ENCODE measurements around the gene UBALD1.
"Not testable (repeated sequence)": the region's sequence is repeated elsewhere in the genome, so short reads cannot be mapped to it uniquely, and the experiment has no call there.

The UBALD1 gene

GRCh38 chr16:4654011-4654963, 39.6 kb upstream of the UBALD1 start:
- no peaks in the 10 kb centered on the region for H3K27me3 ChIP-seq (ENCODE audit: control insufficient read depth, insufficient read depth, low read length)
- H3K4me3 ChIP-seq (ENCODE audit: low read length): no peak overlapping the region
- H3K27ac ChIP-seq (ENCODE audit: low read depth, low read length): no peak overlapping the region
- H3K4me1 ChIP-seq (ENCODE audit: control insufficient read depth, insufficient read depth, low read length): no peaks in the 10 kb centered on the region
- H3K36me3 ChIP-seq (ENCODE audit: control insufficient read depth, insufficient read depth, low read length): peaks cover 33% of the 10 kb centered on the region
- no peak overlapping the region for H3K9ac ChIP-seq (ENCODE audit: low read length)

- Histone ChIP-seq H3K4me1 (ENCODE audit: control insufficient read depth, insufficient read depth, low read length) (no peaks in the 10 kb centered on the region), H3K27me3 (ENCODE audit: control insufficient read depth, insufficient read depth, low read length) (no peaks in the 10 kb centered on the region), H3K4me3 (ENCODE audit: low read length) (no peak overlapping the region), H3K36me3 (ENCODE audit: control insufficient read depth, insufficient read depth, low read length) (peaks cover 33% of the 10 kb centered on the region), H3K9ac (ENCODE audit: low read length) (no peak overlapping the region), H3K27ac (ENCODE audit: low read depth, low read length) (no peak overlapping the region)
These were observed 37.9 kb upstream of the UBALD1 start for GRCh38 chr16:4652561-4652960.

- peaks cover 28% of the 10 kb centered on the region for H3K36me3 ChIP-seq (ENCODE audit: control insufficient read depth, insufficient read depth, low read length)
- no peaks in the 10 kb centered on the region for H3K27me3 ChIP-seq (ENCODE audit: control insufficient read depth, insufficient read depth, low read length)
- H3K27ac ChIP-seq (ENCODE audit: low read depth, low read length): no peak overlapping the region
- H3K9ac ChIP-seq (ENCODE audit: low read length): no peak overlapping the region
- no peaks in the 10 kb centered on the region for H3K4me1 ChIP-seq (ENCODE audit: control insufficient read depth, insufficient read depth, low read length)
- no peak overlapping the region for H3K4me3 ChIP-seq (ENCODE audit: low read length)
These were observed 37.1 kb upstream of the UBALD1 start for GRCh38 chr16:4651827-4652226.

GRCh38 chr16:4650443-4651074, 35.9 kb upstream of the UBALD1 start:
- not testable (repeated sequence) for H3K27ac ChIP-seq (ENCODE audit: low read depth, low read length); H3K9ac ChIP-seq (ENCODE audit: low read length); H3K27me3 ChIP-seq (ENCODE audit: control insufficient read depth, insufficient read depth, low read length); H3K4me3 ChIP-seq (ENCODE audit: low read length); H3K4me1 ChIP-seq (ENCODE audit: control insufficient read depth, insufficient read depth, low read length)
- H3K36me3 ChIP-seq (ENCODE audit: control insufficient read depth, insufficient read depth, low read length): peaks cover 20% of the 10 kb centered on the region

GRCh38 chr16:4649744-4650442, 35.2 kb upstream of the UBALD1 start:
- Histone ChIP-seq H3K27me3 (ENCODE audit: control insufficient read depth, insufficient read depth, low read length) (no peaks in the 10 kb centered on the region), H3K4me3 (ENCODE audit: low read length) (no peak overlapping the region), H3K27ac (ENCODE audit: low read depth, low read length) (no peak overlapping the region), H3K36me3 (ENCODE audit: control insufficient read depth, insufficient read depth, low read length) (peaks cover 14% of the 10 kb centered on the region), H3K9ac (ENCODE audit: low read length) (no peak overlapping the region), H3K4me1 (ENCODE audit: control insufficient read depth, insufficient read depth, low read length) (no peaks in the 10 kb centered on the region)

GRCh38 chr16:4648917-4649316, 34.2 kb upstream of the UBALD1 start:
- H3K4me3 ChIP-seq (ENCODE audit: low read length): no peak overlapping the region
- H3K36me3 ChIP-seq (ENCODE audit: control insufficient read depth, insufficient read depth, low read length): peaks cover 14% of the 10 kb centered on the region
- no peaks in the 10 kb centered on the region for H3K27me3 ChIP-seq (ENCODE audit: control insufficient read depth, insufficient read depth, low read length)
- no peak overlapping the region for H3K27ac ChIP-seq (ENCODE audit: low read depth, low read length)
- no peak overlapping the region for H3K9ac ChIP-seq (ENCODE audit: low read length)
- no peaks in the 10 kb centered on the region for H3K4me1 ChIP-seq (ENCODE audit: control insufficient read depth, insufficient read depth, low read length)

GRCh38 chr16:4647644-4647980, 32.9 kb upstream of the UBALD1 start:
- no peaks in the 10 kb centered on the region for H3K4me1 ChIP-seq (ENCODE audit: control insufficient read depth, insufficient read depth, low read length)
- H3K4me3 ChIP-seq (ENCODE audit: low read length): no peak overlapping the region
- H3K9ac ChIP-seq (ENCODE audit: low read length): no peak overlapping the region
- no peaks in the 10 kb centered on the region for H3K27me3 ChIP-seq (ENCODE audit: control insufficient read depth, insufficient read depth, low read length)
- H3K27ac ChIP-seq (ENCODE audit: low read depth, low read length): no peak overlapping the region
- peaks cover 11% of the 10 kb centered on the region for H3K36me3 ChIP-seq (ENCODE audit: control insufficient read depth, insufficient read depth, low read length)

- H3K27ac ChIP-seq (ENCODE audit: low read depth, low read length): no peak overlapping the region
- H3K27me3 ChIP-seq (ENCODE audit: control insufficient read depth, insufficient read depth, low read length): no peaks in the 10 kb centered on the region
- H3K4me3 ChIP-seq (ENCODE audit: low read length): no peak overlapping the region
- H3K36me3 ChIP-seq (ENCODE audit: control insufficient read depth, insufficient read depth, low read length): peaks cover 9% of the 10 kb centered on the region
- no peak overlapping the region for H3K9ac ChIP-seq (ENCODE audit: low read length)
- no peaks in the 10 kb centered on the region for H3K4me1 ChIP-seq (ENCODE audit: control insufficient read depth, insufficient read depth, low read length)
These were observed 32.3 kb upstream of the UBALD1 start for GRCh38 chr16:4646773-4647643.

GRCh38 chr16:4641895-4642294, 27.2 kb upstream of the UBALD1 start:
- H3K36me3 ChIP-seq (ENCODE audit: control insufficient read depth, insufficient read depth, low read length): peaks cover 4% of the 10 kb centered on the region
- no peak overlapping the region for H3K27ac ChIP-seq (ENCODE audit: low read depth, low read length)
- no peak overlapping the region for H3K4me3 ChIP-seq (ENCODE audit: low read length)

GRCh38 chr16:4641306-4641687, 26.6 kb upstream of the UBALD1 start:
- Histone ChIP-seq H3K27ac (ENCODE audit: low read depth, low read length) (no peak overlapping the region), H3K4me3 (ENCODE audit: low read length) (no peak overlapping the region), H3K36me3 (ENCODE audit: control insufficient read depth, insufficient read depth, low read length) (peaks cover 4% of the 10 kb centered on the region), H3K27me3 (ENCODE audit: control insufficient read depth, insufficient read depth, low read length) (no peaks in the 10 kb centered on the region), H3K4me1 (ENCODE audit: control insufficient read depth, insufficient read depth, low read length) (no peaks in the 10 kb centered on the region), H3K9ac (ENCODE audit: low read length) (no peak overlapping the region)

More at GRCh38 chr16:4641895-4642294, 27.2 kb upstream of the UBALD1 start:
- H3K4me1 ChIP-seq (ENCODE audit: control insufficient read depth, insufficient read depth, low read length): no peaks in the 10 kb centered on the region
- no peak overlapping the region for H3K9ac ChIP-seq (ENCODE audit: low read length)
- H3K27me3 ChIP-seq (ENCODE audit: control insufficient read depth, insufficient read depth, low read length): no peaks in the 10 kb centered on the region

GRCh38 chr16:4640572-4641305, 26.1 kb upstream of the UBALD1 start:
- H3K27ac ChIP-seq (ENCODE audit: low read depth, low read length): no peak overlapping the region
- H3K9ac ChIP-seq (ENCODE audit: low read length): no peak overlapping the region
- no peaks in the 10 kb centered on the region for H3K27me3 ChIP-seq (ENCODE audit: control insufficient read depth, insufficient read depth, low read length)
- no peak overlapping the region for H3K4me3 ChIP-seq (ENCODE audit: low read length)
- H3K36me3 ChIP-seq (ENCODE audit: control insufficient read depth, insufficient read depth, low read length): peaks cover 4% of the 10 kb centered on the region
- no peaks in the 10 kb centered on the region for H3K4me1 ChIP-seq (ENCODE audit: control insufficient read depth, insufficient read depth, low read length)

Data from rectal smooth muscle tissue (tissue), 1 donor.